ENCODE data around the gene HDAC4.

The HDAC4 gene

GRCh38 chr2:239268549-239268948 lies 132.3 kb downstream of the HDAC4 start:
- DNase-seq (ENCODE audit: low read depth, low spot score): no peak

DNA sequence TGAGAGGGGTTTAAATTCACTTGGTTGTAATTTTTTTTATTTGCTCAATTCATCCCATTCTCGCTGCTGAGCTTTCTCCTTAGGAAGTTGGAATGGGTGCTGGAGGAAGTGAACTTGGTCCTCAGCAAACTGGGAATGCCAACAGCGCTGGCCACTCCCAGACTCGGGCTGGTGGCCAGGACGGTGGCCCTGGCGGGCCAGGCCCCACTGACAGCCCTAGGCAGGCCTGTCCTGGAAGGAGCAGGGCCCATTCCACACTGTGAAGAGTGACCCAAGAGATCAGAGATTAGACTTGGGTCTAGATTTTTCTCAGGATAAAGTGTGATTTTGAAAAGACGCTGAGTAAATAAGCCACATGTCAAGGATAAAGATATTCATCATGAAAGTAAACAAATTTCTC lies 132.7 kb downstream of the HDAC4 start:
- DNase-seq (ENCODE audit: low read depth, low spot score): no peak

DNA sequence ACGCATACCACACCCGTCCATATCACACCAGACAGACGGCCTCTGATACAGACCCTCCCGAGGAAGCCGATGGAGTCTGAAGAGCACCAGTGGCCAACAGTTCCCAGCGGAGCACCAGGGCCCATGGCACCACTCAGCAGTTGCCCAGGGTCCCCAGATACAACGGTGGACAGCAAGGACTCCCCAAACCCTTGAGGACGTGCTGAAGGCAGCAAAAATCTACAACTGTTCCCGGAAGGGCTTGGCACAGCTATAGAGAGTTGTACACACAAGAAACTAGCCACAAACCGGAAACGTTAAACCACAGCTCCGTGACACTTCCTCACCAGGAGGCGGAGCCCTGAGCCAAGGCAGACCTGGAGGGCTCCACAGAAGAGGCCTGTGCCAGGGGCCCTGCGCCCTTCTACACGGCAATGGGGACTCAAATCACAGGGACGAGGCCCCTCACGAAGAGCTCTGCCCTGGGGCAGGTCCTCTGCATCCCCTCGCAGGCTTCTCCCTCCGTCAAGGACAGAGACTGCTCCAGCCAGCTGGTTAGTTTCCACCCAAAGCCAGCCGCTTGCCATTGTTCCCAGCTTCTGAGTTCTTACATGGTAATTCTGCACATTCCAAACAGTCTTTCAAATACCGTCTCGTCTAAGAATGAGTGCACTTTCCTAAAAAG lies 133.4 kb downstream of the HDAC4 start:
- no peak for DNase-seq (ENCODE audit: low read depth, low spot score)

GRCh38 chr2:239266779-239267287 lies 134.0 kb downstream of the HDAC4 start:
- DNase-seq (ENCODE audit: low read depth, low spot score): no peak

- DNase-seq (ENCODE audit: low read depth, low spot score): no peak
Observed at GRCh38 chr2:239266434-239266766, 134.4 kb downstream of the HDAC4 start.

DNA sequence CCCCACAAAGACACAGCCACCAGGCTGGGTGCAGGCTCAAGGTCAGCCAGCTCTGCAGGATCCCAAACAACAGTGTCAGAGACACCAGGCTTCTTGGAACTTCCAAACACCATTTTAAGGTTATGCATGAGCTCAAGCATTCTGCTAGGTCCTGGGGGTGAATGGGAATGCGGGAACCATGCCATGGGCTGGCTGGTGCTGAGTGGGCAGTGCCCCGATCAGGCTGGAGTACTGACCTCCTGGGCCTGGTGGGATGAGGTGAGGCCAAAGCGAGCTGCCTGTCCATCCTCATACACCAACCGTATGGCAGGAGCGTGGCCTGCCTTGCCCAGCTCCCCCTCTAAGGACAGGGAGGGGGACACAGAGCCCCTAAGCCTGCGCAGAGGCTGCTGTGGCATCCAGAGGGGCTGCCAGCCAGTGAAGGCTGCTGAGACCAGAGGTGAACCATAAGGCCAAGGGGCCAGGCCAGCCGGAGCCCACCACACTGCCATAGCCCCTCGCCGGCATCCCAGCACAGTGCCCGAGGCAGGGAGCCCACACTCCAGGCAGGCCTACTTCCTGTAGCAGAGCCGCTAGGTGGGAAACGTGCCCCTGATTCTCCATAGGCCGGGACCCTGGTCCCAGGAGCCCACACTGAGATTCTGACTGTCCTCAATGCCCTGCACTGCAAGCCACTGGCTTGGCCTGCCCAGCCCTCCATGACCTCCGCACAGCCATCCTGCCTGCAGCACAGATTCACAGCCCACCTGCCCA lies 135.0 kb downstream of the HDAC4 start:
- no peak for DNase-seq (ENCODE audit: low read depth, low spot score)

GRCh38 chr2:239264838-239265651 lies 135.8 kb downstream of the HDAC4 start:
- DNase-seq (ENCODE audit: low read depth, low spot score): no peak

DNA sequence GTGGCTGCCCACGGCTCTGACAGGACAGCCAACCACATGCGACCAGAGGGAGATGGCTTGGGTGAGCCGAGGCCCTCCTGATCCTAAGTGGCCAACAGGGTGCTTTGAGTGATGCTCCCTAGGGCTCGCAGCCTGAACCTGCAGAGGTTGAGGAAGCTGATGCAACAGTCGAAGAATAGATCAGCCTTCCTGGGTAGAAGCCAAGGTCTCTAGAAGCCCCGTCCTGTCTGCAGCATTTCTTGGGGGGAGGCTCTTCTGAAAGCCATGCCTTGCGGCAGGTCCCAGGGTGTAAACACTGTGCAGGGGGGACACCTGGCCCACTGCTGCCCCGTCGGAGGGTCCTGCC lies 136.4 kb downstream of the HDAC4 start:
- no peak for DNase-seq (ENCODE audit: low read depth, low spot score)

- DNase-seq (ENCODE audit: low read depth, low spot score): no peak
Observed at GRCh38 chr2:239263669-239264491, 136.9 kb downstream of the HDAC4 start.

DNA sequence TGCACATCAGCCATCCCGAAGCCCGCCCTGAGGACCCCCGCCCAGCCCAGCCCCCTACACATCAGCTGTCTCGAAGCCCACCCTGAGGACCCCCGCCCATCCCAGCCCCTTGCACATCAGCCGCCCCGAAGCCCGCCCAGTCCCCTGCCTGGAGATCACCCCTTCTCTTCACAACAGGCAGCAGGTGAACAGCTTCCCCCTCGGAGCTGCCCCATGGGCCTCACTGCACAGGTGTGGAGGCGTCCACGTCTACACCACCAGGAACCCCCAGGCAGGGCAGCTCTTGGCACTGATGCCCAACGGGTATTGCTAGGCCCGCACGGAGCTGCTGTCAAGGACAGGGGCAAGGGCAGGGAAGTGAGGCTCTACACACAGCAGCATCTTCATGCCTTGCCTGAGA lies 137.6 kb downstream of the HDAC4 start:
- DNase-seq (ENCODE audit: low read depth, low spot score): no peak

DNA sequence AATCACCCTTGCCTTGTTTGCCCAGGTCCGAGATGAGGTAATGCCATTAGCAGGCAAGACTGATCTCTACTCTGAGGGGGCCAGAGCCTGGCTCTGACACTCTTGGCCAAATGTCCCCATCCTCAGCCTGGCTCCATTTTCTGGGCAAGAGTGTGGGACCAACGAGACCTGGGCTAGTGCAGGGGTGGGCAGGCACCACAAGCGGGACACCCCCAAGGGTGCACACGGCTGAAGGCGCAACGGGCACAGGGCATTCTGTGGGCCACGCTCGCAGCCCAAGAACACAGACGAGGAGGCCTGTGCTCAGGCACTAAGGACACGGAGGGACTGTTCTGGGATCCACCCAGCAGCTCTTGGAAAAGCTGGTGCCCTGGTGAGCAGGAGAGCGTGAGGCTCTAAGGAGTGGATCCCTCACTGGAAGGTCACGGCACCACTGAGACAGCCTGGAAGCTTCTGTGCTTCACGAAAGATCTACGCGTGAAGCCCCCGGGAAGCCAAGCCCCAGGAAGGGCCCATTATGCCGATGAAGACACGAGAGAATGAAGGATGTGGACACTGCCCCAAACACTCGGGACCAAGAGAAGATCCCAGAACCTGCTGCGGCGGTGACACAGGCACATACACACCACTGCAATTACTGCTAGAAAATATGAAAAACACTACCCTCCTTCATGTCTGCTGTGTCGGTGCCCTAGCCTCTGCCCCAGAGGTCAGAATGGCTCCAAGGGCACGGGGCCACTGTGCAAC lies 138.2 kb downstream of the HDAC4 start:
- DNase-seq (ENCODE audit: low read depth, low spot score): no peak

- DNase-seq (ENCODE audit: low read depth, low spot score): no peak
Observed at GRCh38 chr2:239261796-239262483, 138.9 kb downstream of the HDAC4 start.

DNA sequence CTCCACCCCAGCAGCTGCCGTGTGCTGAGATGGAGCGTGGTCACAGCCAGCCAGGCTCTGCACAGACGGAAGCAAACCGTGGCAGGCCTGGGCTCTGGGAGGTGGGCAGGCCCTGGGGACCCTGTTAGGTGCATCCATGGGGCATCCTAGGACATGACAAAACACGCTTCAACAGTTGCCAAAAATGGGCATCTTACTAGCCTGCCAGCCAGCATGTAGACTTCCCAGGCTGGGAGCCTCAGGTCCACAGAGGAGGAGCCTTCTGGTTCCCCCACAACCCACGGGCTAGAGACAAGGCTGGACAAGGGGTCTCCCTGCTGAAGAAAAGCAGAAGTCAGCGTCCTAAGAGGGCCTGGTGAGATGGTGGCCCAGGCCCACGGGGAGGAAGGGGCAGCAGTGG lies 139.5 kb downstream of the HDAC4 start:
- DNase-seq (ENCODE audit: low read depth, low spot score): no peak

- DNase-seq (ENCODE audit: low read depth, low spot score): no peak
Observed at GRCh38 chr2:239260546-239261327, 140.1 kb downstream of the HDAC4 start.

DNA sequence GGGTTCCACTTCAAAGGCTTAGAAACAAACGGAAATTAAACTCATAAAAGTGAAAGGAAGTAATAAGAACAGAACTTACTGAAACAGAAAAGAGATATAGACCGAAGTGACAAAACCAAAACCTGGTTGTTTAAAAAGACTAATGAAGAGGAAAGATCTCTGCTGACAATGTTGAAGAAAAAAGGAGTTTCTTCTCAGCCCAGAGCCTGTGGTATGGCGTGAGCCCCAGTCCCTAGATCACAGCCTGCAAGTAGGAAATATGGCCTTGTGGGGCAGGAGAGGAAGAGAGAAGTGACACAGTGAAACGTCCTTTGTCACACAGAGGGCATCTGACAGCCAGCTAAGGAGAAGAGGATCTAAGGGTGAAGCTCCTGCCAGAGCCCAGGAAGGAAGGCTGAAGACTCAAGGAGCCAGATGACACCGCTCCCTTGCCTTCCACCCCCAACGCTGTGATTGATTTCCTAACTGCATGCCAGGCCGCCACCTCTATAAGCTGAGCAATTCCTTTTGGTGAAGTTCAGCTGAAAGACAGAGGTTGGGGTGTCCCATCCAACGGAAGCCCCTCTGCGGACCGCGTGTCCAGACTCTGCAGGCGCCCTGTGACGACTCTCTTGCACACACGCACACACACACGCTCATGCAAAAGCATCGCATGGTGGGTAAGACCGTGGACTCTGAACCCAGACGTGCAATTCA lies 141.1 kb downstream of the HDAC4 start:
- DNase-seq (ENCODE audit: low read depth, low spot score): no peak

DNA sequence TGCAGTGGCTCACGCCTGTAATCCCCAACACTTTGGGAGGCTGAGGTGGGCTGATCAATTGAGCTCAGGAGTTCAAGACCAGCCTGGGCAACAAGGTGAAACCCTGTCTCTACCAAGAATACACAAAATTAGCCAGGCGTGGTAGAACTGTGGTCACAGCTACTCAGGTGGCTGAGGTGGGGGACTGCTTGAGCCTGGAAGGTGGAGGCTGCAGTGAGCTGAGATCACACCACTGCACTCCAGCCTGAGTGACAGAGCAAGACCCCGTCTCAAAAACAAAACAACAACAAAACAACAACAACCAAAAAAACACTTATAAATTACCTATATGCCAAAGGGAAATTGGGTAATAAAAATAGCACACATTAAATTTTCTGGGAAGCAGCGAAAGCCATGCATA lies 141.6 kb downstream of the HDAC4 start:
- DNase-seq (ENCODE audit: low read depth, low spot score): no peak

DNA sequence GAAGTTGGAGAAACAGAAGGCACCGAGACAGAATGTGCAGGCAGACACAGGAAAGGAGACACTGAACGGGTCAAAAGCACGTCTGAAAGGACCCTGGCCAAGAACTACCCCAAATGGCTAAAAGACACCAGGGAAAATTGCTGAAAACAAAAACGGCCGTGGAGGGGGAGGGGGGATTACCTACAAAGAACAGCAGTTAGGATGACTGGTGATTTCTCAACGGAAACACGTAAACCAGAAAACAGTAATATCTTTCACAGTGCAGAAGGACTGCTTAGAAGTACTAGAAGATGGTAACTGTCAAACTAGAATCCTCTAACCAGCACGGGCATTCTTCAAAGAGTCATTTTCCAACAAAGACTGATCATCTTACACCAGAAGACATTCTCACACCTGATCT lies 142.6 kb downstream of the HDAC4 start:
- DNase-seq (ENCODE audit: low read depth, low spot score): no peak

DNA sequence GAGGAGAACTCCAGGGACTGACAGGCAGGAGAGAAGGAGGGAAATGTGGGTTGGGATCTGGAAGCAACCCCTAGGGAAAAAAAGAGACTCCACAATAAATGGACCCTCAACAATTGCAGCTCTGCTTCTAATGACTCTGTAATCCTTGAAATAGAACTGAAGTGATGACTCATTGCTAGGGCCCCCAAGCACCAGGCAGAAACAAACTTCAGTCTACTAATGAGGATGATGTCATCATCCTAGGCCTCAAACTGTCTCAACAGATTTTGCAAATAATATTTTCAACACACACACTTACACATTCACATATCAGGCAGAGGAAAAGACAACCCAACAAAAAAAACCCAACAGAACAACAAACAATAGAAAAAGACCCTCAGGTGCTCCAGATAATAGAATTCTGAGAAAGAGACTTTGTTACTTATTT lies 143.3 kb downstream of the HDAC4 start:
- no peak for DNase-seq (ENCODE audit: low read depth, low spot score)

- DNase-seq (ENCODE audit: low read depth, low spot score): no peak
Observed at GRCh38 chr2:239256350-239256743, 144.5 kb downstream of the HDAC4 start.
